ENCODE results near the gene TAF8. TPM values are rescaled to one million over a fixed set of nuclear protein-coding genes. Genes with fewer than 3 reads are reported as not detected.
"Not testable (repeated sequence)": the region's sequence is repeated elsewhere in the genome, so short reads cannot be mapped to it uniquely, and the experiment has no call there.

Gene TAF8, protein sequence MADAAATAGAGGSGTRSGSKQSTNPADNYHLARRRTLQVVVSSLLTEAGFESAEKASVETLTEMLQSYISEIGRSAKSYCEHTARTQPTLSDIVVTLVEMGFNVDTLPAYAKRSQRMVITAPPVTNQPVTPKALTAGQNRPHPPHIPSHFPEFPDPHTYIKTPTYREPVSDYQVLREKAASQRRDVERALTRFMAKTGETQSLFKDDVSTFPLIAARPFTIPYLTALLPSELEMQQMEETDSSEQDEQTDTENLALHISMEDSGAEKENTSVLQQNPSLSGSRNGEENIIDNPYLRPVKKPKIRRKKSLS
- total RNA-seq, result 10 to 100 TPM; 62.6 to 70.4 TPM

DNA sequence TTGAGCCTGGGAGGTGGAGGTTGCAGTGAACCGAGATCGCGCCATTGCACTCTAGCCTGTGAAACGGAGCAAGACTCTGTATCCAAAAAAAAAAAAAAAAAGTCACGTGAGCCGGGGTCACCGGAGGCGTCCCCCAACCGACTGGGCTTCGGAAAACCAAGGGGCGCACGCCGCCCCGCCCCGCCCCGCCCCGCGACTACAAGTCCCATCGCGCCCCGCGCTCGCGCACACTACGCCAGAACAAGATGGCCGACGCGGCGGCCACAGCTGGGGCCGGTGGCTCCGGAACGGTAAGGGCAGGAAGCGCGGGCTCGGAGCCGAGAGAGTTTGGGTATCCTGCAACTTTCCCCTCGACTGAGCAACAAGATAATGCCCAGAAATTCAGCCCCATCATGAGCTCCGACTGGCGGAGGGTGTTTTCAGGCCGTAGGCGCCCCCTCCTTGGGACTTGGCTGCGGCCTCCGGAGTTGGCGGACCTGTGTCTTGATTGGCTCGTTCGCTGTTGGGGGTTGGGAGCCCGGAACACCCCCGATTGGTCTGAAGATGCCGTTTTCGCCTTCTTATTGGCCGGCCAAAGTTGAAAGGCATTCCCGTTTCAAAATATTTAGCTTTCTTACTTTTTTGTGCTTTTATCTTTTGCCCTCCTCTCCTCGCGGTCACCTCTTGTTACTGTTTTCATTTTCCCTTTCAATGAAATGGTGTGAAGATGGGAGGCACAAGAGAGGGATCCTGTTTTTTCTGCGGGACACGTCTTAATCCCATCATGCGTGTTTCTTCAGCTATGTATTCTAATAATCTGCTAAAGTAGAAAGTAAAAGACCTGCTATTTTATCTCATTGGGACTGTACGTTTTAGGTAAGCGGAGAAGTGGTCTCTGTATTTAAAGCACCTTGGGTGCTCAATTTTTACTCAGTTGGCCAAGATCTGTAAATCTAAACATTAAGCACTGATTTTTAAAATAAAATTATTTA, at the start of gene TAF8:
Gene TAF8 (plus strand): TSS at position 228 of the 971 bp plus-strand sequence. CDS start 18 bp downstream, at position 246.
- Mint-ChIP-seq H3K27me3 (ENCODE audit: low read depth) (no peaks in the 10 kb centered on the region), H3K4me1 (ENCODE audit: low read depth) (peaks cover 75% of the 10 kb centered on the region), H3K4me3 (peak within 1 kb of the TSS; percentile 95), H3K9me3 (no peaks in the 10 kb centered on the region), H3K36me3 (ENCODE audit: insufficient read depth in 2 of 2) (peaks cover 4 to 17% of the 10 kb centered on the region in 2 donors), H3K27ac (peak within 1 kb of the TSS; percentile 97)
- ATAC-seq (replicated peaks in 1 of 2), result peak; percentile 77 to 78
- peak; percentile 89 to 92 for DNase-seq

DNA sequence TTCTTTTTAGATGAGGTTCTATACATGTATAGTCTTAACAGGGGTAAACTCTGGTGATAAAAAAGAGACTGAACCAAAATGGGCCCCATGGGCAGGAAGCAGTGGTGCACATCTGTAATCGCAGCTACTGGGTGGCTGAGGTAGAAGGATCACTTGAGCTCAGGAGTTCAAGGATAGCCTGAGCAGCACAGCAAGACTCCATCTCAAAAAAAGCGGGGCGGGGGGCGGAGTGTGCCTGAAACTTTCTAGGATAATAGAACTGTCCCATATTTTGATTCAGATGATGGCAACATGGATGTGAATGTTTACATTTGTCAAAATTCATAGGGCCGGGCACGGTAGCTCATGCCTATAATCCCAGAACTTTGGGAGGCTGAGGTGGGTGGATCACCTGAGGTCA, 48.8 kb upstream of the TAF8 start:
- no peaks in the 10 kb centered on the region for H3K27me3 Mint-ChIP-seq (ENCODE audit: low read depth)
- peaks cover 46% of the 10 kb centered on the region for H3K4me1 Mint-ChIP-seq (ENCODE audit: low read depth)
- peaks cover 0 to 1% of the 10 kb centered on the region in 2 donors for H3K9me3 Mint-ChIP-seq
- no peak overlapping the region for H3K4me3 Mint-ChIP-seq
- no peak for DNase-seq
- peak in 1 of 2 donors; percentile 26 for ATAC-seq (replicated peaks in 1 of 2)
- H3K27ac Mint-ChIP-seq, result peak overlapping the region; percentile 80
- H3K36me3 Mint-ChIP-seq (ENCODE audit: insufficient read depth in 2 of 2), result peaks cover 6 to 23% of the 10 kb centered on the region in 2 donors

DNA sequence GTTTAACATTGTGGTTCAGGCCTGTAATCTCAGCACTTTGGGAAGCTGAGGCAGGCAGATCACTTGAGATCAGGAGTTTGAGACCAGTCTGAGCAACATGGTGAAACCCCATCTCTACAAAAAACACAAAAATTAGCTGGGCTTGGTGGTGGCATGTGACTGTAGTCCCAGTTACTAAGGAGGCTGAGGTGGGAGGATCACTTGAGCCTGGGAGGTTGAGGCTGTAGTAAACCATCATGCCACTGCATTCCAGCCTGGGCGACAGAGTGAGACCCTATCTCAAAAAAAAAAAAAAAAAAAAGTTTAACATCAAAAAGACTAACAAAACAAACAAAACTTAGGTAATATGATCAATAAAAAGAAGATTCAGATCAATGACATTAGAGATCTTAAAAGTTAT, 46.7 kb upstream of the TAF8 start:
- not testable (repeated sequence) for H3K27me3 Mint-ChIP-seq (ENCODE audit: low read depth); H3K4me3 Mint-ChIP-seq; H3K9me3 Mint-ChIP-seq; DNase-seq; ATAC-seq (replicated peaks in 1 of 2)
- Mint-ChIP-seq H3K36me3 (ENCODE audit: insufficient read depth in 2 of 2) (peaks cover 2 to 17% of the 10 kb centered on the region in 2 donors), H3K4me1 (ENCODE audit: low read depth) (peaks cover 54% of the 10 kb centered on the region), H3K27ac (peak overlapping the region; percentile 84)

DNA sequence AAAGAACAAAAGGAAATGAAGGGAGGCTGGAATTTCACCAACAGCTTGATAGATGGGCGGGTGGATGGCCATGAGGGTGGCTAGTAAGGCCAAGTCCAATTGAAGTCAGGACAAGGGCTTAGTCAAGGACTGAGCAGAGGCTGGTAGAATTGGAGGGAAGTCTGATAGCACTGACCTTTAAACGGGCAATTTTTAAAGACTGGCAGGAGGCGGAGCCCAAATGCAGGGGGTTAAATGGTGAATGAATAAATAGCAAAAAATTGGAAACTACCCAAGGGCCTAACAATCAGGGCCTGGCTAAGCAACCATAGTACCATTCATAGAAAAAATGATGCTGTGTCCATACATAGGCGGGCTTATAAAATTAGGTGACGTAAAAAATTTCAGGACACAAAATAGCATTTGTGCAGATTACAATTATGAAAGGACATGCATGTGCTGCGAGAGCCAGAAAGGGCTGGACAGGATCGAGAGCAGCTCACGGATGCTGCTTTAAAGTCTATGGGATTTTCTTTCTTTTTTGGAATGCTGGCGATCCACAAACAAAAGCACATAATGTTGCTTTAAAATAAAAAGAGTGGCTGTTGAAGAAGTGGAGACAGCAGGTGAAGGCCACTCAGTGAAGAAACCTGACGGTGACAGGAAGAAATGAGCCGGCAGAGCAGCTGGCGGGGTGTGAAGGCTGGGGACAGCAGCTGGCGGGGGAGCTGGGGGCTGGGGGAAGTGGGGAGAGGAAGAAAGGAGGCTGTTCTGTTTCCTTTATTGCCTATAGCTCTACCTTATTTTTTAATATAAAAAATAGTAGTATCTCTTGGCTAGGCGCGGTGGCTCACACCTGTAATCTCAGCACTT, 42.8 kb upstream of the TAF8 start:
- peak; percentile 52 to 59 for ATAC-seq (replicated peaks in 1 of 2)
- Mint-ChIP-seq H3K27ac (peak overlapping the region; percentile 100), H3K27me3 (ENCODE audit: low read depth) (no peaks in the 10 kb centered on the region), H3K4me1 (ENCODE audit: low read depth) (peaks cover 74% of the 10 kb centered on the region), H3K4me3 (peak overlapping the region; percentile 85 to 88), H3K9me3 (no peaks in the 10 kb centered on the region), H3K36me3 (ENCODE audit: insufficient read depth in 2 of 2) (peaks cover 2 to 11% of the 10 kb centered on the region in 2 donors)
- DNase-seq, result peak; percentile 49 to 50

DNA sequence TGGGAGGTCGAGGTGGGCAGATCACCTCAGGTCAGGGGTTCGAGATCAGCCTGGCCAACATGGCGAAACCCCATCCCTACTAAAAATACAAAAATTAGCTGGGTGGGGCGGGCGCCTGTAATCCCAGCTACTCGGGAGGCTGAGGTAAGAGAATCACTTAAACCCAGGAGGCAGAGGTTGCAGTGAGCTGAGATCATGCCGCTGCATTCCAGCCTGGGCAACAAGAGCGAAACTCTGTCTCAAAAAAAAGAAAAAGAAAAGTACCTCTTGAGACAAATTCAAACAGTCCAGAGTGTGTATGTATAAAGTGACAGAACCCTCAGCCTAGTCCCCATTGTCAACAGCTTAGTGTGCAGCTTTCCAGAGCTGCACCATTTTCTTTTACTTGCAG, 42.2 kb upstream of the TAF8 start:
- DNase-seq; H3K27me3 Mint-ChIP-seq (ENCODE audit: low read depth); ATAC-seq (replicated peaks in 1 of 2); H3K9me3 Mint-ChIP-seq; H3K36me3 Mint-ChIP-seq (ENCODE audit: insufficient read depth in 2 of 2): not testable (repeated sequence)
- Mint-ChIP-seq H3K4me3 (peak overlapping the region; percentile 85 to 88), H3K27ac (peak overlapping the region; percentile 100), H3K4me1 (ENCODE audit: low read depth) (peaks cover 80% of the 10 kb centered on the region)

DNA sequence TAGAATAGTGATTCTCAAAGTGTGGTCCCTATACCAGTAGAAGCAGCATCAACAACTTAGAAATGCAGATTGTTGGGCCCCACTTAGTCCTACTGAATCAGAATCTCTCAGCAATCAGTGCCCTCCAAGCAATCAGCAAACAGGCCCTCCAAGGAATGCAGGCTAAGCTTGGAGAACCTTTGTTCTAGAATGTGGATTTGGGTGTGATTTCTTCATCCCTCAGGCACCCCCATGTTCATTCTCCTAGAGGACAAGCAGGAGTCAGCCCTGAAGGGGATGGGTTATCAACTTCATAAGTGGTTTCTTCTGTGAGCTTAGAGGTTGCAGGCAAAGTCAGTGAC, 40.5 kb upstream of the TAF8 start:
- Mint-ChIP-seq H3K4me3 (peak overlapping the region; percentile 78 to 95), H3K27me3 (ENCODE audit: low read depth) (no peaks in the 10 kb centered on the region), H3K36me3 (ENCODE audit: insufficient read depth in 2 of 2) (peaks cover 0 to 13% of the 10 kb centered on the region in 2 donors), H3K4me1 (ENCODE audit: low read depth) (peaks cover 82% of the 10 kb centered on the region), H3K27ac (peak overlapping the region; percentile 100), H3K9me3 (no peaks in the 10 kb centered on the region)
- ATAC-seq (replicated peaks in 1 of 2) (peak in 1 of 2 donors; percentile 29), DNase-seq (no peak)

DNA sequence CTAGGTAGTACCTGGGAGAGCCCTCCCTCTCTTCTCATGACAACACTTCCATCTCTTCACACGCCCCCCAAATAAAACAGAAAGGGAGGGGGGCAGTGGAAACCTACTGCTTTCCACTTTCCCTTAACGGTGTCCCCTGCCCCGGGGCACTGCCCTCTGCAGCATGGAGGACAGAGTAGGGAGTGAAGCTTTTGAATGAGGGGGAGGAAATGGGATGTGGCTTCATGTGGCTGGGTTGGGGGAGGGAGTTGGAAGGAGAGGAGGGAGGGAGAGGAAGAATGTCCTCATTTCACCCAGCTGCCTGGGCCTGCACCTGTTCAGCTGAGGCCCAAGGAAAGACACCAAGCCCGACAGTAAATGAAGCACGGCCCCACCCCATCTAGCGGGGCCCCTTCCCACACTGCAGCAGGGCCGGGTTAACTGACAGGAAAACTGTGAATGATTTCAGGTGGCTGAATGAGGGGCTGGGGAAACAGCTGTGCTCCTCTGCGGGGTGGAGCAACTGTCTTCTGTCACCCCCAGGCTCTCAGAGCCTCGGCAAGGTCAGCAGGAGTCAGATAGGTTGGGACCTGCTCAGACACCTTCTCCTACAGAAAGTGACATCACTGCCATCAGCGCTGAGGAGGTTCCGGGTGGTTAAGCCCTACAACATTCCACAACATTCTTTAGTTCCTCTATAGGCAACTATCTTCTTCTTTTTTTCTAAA, 40.0 kb upstream of the TAF8 start:
- peak; percentile 47 to 66 for ATAC-seq (replicated peaks in 1 of 2)
- peak in 1 of 2 donors; percentile 24 for DNase-seq
- Mint-ChIP-seq H3K9me3 (no peaks in the 10 kb centered on the region), H3K4me3 (peak overlapping the region; percentile 78 to 95), H3K27me3 (ENCODE audit: low read depth) (no peaks in the 10 kb centered on the region), H3K27ac (peak overlapping the region; percentile 100), H3K36me3 (ENCODE audit: insufficient read depth in 2 of 2) (peaks cover 0 to 13% of the 10 kb centered on the region in 2 donors), H3K4me1 (ENCODE audit: low read depth) (peaks cover 86% of the 10 kb centered on the region)

DNA sequence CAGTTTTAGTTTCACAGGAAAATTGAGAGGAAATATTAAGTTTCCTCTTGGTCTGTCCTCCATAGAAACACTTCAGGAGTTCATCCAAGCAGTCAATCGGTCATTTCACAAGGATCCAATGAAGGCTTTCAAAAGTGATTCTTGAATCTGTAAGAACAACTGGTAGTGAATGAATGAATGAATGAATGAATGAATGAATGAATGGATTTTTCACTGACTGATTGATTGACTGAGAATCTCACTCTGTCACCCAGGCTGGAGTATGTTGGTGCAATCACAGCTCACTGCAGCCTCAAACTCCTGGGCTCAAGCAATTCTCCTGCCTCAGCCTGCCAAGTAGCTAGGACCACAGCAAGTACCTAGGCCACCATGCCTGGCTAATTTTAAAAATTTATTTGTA, 39.4 kb upstream of the TAF8 start:
- Mint-ChIP-seq H3K9me3 (no peaks in the 10 kb centered on the region), H3K4me1 (ENCODE audit: low read depth) (peaks cover 86% of the 10 kb centered on the region), H3K36me3 (ENCODE audit: insufficient read depth in 2 of 2) (peaks cover 0 to 13% of the 10 kb centered on the region in 2 donors), H3K27ac (peak overlapping the region; percentile 100), H3K27me3 (ENCODE audit: low read depth) (no peaks in the 10 kb centered on the region), H3K4me3 (peak overlapping the region; percentile 78 to 95)
- ATAC-seq (replicated peaks in 1 of 2), result no peak
- DNase-seq, result no peak

DNA sequence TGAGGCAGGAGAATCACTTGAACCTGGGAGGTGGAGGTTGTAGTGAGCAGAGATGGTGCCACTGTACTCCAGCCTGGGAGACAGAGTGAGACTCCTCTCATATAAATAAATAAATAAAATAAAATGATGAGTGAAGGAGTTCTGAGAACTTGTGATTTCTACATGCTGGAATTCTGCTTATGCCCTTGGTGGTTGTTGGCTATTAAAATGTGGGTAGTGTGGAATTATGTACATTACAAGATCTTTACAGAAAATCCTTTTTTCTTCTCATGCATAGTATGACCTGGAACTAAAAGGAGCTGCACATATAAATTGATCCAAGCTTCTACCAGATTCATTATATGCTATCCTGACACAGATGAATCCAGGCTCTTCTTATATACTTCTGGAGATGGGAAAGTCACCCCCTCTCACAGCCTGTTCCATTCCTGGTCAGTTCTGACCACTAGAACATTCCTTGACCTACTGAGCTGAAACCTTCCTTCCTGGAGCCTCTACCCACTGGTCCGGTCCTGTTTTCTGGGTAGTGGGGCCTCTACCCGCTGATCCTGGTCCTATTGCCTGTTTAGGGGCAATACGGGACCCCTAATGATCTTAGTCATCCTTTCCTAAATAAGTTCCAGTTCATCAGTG, 37.7 kb upstream of the TAF8 start:
- no peak for ATAC-seq (replicated peaks in 1 of 2)
- Mint-ChIP-seq H3K4me1 (ENCODE audit: low read depth) (peaks cover 83% of the 10 kb centered on the region), H3K36me3 (ENCODE audit: insufficient read depth in 2 of 2) (peaks cover 0 to 13% of the 10 kb centered on the region in 2 donors), H3K27ac (peak overlapping the region; percentile 74), H3K4me3 (peak overlapping the region; percentile 33 to 66), H3K27me3 (ENCODE audit: low read depth) (no peaks in the 10 kb centered on the region), H3K9me3 (no peaks in the 10 kb centered on the region)
- no peak for DNase-seq

DNA sequence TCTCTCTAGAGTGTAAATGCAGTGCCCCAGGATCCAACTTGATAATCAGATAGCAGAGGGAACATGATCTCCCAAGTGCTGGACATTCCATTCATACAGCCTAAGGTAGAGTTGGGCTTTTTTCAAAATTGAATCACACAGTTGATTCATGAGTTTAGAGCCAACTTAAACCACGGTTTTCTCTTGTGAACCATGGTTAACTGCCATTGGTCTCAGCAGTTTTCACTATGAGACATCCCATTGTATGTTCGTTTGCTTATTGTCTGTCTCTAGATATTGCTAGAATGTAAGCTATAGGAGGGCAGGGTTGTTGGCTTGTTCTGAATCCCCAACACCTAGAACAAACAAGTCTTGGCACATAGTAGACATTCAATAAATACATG, 37.2 kb upstream of the TAF8 start:
- H3K27me3 Mint-ChIP-seq (ENCODE audit: low read depth), result no peaks in the 10 kb centered on the region
- peaks cover 79% of the 10 kb centered on the region for H3K4me1 Mint-ChIP-seq (ENCODE audit: low read depth)
- ATAC-seq (replicated peaks in 1 of 2), result peak; percentile 67
- no peaks in the 10 kb centered on the region for H3K9me3 Mint-ChIP-seq
- peaks cover 0 to 13% of the 10 kb centered on the region in 2 donors for H3K36me3 Mint-ChIP-seq (ENCODE audit: insufficient read depth in 2 of 2)
- H3K4me3 Mint-ChIP-seq, result peak overlapping the region; percentile 33 to 66
- DNase-seq, result no peak
- peak overlapping the region; percentile 74 for H3K27ac Mint-ChIP-seq

DNA sequence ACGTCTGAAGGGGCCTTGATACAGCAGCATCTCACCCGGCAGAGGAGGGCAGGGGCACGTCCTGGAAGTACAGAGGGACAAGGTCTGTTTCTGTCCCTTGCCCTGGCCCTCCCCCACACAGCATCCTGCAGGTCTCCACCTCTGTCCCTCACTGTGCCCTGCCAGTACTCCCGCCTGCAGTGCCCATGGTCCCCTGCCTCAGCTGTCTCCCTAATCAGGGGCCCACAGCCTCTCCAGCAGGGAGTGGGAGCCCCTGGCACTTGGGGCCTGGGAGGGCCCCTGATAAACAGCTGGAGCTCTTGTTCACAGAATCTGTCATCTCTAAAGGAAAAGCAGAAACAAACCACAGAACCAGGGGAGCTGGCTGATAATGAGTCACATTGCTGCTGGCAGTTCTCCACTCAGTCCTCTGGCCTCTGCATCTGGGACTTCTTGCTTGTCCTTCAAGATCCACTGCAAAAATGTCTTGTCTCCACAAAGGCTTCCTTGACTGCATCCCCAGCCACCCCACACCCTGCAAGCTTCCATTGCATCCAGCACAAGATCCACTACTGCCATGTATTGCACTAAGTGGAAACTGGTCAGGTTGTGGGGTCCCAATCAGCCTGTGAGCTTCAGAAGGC, 33.2 kb upstream of the TAF8 start:
- H3K4me1 Mint-ChIP-seq (ENCODE audit: low read depth), result peaks cover 71% of the 10 kb centered on the region
- H3K27me3 Mint-ChIP-seq (ENCODE audit: low read depth), result no peaks in the 10 kb centered on the region
- H3K9me3 Mint-ChIP-seq, result no peaks in the 10 kb centered on the region
- H3K36me3 Mint-ChIP-seq (ENCODE audit: insufficient read depth in 2 of 2), result peaks cover 3 to 17% of the 10 kb centered on the region in 2 donors
- peak in 1 of 2 donors; percentile 51 for DNase-seq
- ATAC-seq (replicated peaks in 1 of 2), result peak; percentile 80 to 82
- peak overlapping the region; percentile 83 to 89 for H3K4me3 Mint-ChIP-seq
- peak overlapping the region; percentile 89 for H3K27ac Mint-ChIP-seq

Data from activated T-cell treated with anti-CD3 and anti-CD28 coated beads, Interleukin-2, amount 50 U/mL, for 72 hours (primary cell).